GM21528 (cell line): ENCODE measurements around the gene CARS2.
A peak's percentile ranks its signal among the peaks of the same experiment; 100 is the strongest.
"Not testable (repeated sequence)": the region's sequence is repeated elsewhere in the genome, so short reads cannot be mapped to it uniquely, and the experiment has no call there.

Experiments
- ATAC-seq: cut with Tn5 transposase; IDR thresholded peaks from one replicate; pipeline ENCODE4 v1.9.1; 2021; ENCODE audit warnings: mild to moderate bottlenecking, moderate library complexity; ENCODE audit not compliant: unreplicated experiment, low FRiP score

The CARS2 gene

DNA sequence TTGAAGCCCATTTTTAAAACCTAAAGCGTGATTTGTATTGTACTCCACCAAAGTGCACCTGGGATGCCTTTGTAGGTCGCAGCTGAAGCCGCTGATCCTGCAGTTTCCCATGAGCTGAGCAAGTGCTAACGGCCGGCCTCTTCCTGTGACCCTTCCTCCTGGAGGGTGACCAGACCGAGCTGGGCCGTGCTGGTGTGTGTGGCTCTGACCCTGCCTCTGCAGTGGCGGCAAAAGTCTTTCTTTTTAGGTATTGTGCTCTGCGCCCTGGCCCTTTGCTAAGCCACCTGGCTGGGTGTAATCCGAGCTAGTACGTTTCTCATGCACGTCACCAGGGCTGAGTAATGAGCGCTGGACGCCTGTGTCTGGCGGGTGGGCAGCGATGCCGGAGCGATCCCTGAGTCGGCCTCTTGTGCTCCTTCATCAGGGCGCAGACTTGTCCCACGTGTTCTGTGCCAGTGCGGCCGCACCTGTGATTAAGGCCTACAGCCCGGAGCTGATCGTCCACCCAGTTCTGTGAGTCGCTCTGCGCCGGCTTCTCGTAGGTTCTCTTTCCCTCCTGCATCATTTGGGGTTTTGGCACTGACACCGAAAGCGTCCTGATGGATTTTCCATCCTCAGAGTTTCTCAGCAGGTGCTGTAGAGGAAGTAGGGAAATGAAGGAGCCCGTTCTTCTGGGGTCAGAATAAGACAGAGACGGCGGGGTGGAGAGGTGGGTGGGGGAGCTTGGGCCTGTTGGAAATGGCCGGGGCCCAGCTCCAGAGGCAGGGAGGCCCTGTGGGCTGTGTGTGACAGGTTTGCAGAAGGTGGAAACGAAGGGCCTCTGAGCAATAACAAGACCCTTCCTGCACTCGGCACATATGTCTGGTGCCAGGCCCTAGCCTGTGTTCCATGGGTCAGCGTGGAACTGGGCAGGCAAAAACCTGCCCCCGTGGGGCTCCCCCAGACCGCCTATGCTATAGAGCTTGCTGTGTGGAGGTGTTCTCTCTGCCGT lies 80.9 kb downstream of the CARS2 start:
- no peak for ATAC-seq

DNA sequence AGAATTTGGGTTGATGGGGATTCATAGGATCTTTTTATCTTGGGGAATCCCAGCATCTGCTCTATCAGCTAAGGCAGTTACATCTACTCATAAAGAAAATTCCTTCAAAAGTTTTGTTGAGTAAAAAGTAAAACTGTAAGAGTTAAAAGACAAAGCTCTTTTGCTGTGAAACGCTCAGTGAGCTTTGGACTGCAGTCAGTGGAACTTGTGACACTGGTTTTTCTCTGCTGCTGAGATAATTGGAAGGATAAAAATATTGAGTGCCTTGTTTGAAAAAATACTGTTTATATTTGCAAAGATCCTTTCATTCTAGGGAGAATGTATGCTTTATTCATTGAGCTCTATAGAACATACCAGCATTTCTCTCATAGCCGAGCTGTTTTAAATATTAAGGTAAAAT lies 85.3 kb downstream of the CARS2 start:
- ATAC-seq, result no peak

DNA sequence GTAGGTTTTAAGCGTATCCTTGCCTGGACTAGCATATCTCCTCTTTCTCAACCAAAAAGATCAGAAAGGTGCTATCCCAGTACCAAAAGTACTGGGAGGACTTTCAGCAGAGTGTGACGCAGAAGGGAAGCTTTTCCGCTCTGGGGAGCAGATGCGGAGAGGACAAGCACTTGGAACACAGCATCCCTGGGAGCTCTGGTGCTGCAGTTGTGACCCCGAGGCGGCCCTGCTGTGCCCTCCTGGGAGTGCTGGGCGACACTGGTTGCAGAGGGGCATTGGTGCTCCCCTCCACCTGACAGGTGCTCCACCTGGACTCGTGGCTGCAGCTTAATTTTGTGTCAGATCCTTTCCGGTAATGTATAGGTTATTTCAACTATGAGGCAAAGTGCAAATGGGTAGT lies 87.1 kb downstream of the CARS2 start:
- no peak for ATAC-seq

DNA sequence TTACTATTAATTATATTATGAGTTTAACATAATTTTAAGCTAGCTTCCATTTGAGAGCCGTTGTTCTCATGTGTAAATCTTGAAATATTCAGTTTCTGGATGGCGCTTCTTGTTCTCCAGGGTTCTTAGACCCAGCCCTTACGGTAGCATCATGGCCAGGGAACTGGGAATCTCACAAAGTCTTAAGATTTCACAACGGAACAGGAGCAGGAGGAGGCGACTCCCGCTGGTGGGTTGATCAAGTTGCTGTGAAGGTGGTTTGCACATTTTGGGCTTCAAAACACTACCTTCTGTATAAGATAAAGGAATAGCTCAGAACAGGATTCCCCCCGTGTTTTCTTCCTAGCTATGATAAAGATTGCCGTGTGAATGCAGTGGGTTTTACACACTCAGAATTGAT lies 87.7 kb downstream of the CARS2 start:
- ATAC-seq, result no peak

DNA sequence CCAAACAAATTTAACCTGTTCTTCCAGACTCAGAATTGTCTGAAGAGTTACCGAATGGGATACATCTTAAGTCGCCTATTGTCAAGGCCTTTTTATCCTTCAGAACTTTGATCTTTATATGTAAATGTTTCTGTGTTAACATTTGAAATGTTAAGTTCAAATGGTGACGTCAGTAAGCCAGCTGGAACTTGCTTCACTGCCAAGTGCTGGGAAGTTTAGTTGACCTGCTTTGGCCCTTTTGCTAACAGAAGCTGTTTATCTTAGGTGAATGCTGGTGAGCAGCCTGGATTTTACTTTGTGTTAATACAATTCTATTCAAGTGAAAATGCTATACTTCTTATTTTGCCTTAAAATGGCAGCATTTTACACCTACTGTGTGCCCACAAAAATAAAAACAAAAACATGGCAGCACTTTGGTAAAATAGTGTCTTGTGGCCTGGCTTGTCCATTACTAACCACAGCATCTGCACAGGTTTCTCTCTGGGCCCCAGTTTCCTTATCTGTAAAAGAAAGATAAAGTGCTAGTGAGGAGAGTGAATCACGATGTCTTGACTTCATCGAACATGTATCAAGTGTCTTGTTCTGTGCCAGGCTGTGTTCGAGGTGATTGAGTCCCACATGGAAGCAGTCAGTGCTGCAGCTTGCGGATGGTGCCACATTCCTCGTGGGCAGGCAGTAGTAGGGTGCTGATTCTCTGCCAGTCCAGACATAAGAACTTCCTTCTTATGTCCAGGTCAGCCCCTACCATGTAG lies 88.4 kb downstream of the CARS2 start:
- ATAC-seq, result no peak

DNA sequence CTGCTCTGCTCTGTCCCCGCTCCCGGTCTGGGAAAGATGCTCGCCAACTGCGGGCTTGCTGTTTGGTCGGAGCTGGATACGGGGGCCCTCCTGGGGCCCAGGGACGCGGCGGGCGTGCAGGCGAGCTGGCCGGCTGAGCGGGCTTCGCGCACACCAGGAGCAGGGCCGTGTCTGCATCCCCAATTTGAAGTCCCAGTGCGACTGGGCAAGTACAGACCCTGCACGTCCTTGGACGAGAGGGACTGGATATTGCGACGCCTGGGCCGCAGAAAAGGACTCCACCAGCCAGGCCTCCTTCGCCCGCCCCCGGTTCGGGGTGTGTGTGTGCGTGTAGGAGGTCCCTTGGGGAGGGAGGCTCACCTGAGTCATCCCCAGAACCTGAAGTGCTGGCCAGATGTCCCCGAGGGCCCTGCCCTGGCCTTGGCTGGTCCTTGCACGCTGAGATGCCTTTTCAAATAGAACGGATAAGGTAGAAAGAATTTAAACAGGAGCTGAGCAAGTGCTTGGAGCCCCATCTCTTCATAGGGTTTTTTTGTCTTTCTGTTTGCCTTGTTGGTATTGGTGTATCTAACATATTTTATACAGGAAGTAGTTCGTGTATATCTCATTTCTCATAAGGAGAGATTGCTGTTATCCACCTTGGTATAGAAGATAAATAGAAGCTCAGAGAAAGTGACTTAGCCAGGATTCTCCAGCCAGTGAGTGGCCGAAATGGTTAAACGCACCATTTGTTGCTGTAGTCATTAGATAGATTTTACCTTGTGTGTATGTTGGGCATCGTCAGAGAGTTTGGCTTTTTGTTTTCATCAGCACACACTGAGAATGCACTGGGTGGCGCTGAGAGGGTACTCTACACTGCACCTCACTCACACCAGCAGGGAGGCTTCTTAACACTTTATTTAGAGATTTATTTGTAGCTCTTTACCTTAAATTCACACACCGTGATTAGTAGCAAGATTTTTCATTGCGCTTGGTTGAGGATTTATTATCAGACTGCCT lies 89.5 kb downstream of the CARS2 start:
- ATAC-seq, result peak; percentile 43

DNA sequence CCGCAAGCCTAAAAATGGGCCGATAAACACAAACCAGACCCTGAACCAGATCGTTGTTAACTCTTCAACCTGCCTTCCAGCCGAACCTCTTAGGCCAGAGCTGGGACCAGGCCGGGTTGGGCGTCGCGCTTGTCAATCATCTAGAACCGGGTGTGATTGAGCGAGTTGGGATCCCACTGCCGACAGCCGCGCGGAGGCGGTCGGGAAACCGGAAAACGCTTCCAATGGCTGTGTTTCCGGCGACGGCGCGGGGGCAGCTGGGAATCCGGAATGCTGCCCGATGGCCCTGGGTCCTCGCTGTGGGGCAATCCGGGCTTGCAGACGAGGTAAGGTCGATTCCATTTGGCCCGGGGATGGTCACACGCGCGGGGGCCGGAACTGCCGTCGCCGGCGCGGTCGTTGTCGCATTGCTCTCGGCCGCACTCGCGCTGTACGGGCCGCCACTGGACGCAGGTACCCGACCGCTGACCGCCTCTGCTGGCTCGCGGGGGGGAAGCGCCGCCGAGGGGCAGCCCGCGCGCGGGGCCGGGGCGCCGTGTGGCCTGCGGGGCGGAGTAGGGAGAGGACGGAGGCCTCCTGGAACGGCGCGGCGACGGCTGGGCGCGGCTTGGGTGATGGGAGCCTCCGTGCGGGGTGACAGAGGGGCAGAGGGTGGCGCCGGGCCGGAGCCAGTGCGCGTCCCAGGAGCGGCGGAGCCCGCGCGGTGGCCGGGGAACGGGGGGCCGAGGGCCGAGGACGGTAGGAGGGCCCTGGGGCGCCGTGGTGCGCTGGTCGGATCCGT lies 90.4 kb downstream of the CARS2 start, which contains the start of gene NAXD:
Gene NAXD (plus strand): TSS at position 224 of the 781 bp plus-strand sequence. CDS start 57 bp downstream, at position 281.
- ATAC-seq, result peak; percentile 80

DNA sequence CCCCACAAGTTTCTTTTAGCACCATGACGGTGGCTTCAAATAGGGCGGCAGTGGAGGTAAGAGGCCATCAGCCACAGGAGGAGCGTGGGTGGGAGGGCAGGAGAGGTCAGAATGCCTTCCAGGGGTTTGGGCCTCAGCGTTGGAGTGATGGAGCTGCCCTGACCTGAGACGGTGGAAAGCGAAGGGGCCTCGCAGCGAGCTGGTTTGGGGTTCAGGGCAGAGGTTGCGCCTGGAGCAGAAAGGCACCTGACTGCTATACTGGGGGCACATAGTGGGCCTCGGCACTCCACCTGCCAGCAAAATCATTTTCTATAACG lies 91.0 kb downstream of the CARS2 start:
- ATAC-seq, result no peak

DNA sequence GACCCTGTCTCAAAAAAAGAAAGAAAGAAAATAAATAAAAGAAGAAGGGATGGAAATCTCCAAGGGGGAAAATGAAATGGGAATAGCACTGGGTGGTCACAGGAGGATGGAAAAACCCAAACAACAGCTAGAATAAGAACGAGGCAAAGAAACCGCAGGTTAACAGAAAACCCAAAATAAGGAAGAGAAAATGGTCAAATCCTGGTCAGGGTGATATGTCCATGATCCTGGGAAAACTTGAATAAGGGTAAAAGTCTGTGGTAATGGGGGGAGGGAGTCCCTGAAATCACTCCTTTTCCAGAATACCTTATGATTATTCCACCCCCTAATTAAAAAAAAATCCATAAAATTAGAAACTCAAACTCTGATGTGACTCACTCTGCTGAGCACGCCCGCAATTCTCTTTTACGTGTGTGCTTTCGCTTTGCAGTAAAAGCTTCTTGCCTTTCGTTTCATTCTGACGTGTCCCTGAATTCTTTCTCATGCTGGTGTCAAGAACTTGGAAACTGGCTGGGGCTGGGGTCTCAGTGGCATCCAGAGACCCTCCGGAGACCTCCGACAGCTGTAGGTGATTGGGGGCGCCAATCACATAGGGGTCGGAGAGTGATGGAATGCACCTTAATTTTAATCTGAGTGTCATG lies 94.8 kb downstream of the CARS2 start:
- ATAC-seq, result no peak

DNA sequence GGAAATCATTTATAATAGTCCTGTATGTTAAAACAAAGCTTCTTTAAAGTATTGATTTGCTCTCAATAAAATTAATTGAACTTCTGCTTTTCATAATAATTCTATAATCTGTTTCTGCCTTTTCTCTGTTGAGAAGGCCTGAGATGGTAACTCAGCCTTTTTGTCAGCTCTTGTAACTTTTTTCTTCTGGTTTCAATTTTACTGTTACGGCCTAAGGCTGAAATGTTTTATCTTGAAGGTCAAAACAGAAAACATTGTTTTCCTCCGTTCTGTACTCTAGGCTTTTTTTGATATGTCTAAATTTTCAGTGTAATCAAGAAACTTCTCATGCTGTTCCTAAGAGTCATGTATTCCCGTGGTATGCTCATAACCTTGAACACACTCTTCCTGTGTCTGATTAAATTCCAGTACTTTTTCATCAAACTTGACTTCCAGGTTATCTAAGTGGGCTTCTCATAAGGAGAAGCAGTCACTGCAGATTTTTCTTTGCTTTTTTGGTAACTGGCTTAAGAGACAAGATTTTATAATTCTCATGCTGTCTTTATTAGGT lies 98.2 kb downstream of the CARS2 start:
- no peak for ATAC-seq

DNA sequence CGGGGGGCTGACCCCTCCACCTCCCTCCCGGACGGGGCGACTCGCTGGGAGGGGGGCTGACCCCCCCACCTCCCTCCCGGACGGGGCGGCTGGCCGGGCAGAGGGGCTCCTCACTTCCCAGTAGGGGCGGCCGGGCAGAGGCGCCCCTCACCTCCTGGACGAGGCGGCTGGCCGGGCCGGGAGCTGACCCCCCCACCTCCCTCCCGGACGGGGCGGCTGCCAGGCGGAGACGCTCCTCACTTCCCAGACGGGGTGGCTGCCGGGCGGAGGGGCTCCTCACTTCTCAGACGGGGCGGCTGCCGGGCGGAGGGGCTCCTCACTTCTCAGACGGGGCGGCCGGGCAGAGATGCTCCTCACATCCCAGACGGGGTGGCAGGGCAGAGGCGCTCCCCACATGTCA lies 99.6 kb downstream of the CARS2 start:
- ATAC-seq, result not testable (repeated sequence)

DNA sequence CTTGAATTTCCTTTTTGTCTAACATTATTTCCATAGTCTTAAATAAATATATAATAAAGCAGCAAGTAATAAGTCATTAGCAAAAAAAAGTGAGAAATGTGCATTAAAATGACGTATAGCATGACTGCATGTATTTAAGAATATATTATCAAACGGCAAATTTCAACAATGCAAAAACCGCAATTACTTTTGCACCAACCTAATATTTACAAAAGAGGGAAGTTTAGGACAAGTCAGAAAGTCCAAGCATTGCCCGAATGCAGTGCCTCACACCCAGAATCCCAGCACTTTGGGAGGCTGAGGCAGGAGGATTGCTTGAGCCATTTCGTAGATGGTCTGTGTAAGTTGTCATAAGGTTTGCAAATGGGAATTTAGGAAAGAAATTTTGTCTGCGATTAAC lies 100.8 kb downstream of the CARS2 start:
- ATAC-seq, result no peak

DNA sequence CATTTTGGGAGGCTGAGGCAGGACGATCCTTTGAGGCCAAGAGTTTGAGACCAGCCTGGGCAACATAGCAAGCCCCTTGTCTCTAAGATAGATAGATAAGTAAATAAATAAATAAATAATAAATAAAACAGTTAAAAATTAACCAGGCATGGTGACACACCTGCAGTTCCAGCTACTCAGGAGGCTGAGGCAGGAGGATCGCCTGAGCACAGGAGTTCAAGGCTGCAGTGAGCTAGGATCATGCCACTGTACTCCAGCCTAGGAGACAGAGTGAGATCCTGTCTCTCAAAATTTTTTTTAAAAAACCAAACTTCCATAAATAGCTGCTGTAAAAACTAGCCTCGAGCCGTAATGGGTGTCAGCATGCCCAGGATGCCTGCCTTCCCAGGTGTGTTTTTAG lies 104.9 kb downstream of the CARS2 start:
- no peak for ATAC-seq

DNA sequence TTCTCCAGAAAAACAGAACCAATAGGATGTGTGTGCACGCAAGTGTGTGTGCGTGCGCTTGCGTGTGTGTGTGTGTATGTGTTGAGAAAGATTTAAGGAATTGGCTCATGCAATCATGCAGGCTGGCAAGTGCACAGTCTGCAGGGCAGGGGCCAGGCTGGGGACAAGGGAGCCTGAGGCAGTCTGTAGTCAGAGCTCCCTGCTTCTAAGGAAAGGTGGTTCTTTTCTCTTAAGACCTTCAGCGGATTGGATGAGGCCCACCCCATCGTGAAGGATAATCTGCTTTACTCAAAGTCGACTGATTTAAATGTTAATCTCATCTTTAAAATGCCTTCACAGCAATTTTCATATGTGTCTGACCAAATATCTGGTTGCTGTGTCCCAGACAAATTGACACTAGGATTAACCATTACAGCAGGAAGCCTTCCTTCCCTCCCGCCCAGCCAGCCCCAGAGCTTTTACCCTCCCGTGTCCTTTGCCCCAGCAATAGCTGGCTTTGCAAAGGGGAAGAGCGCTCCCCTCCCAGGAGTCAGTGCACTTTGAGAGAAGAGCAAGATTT lies 105.6 kb downstream of the CARS2 start:
- no peak for ATAC-seq

DNA sequence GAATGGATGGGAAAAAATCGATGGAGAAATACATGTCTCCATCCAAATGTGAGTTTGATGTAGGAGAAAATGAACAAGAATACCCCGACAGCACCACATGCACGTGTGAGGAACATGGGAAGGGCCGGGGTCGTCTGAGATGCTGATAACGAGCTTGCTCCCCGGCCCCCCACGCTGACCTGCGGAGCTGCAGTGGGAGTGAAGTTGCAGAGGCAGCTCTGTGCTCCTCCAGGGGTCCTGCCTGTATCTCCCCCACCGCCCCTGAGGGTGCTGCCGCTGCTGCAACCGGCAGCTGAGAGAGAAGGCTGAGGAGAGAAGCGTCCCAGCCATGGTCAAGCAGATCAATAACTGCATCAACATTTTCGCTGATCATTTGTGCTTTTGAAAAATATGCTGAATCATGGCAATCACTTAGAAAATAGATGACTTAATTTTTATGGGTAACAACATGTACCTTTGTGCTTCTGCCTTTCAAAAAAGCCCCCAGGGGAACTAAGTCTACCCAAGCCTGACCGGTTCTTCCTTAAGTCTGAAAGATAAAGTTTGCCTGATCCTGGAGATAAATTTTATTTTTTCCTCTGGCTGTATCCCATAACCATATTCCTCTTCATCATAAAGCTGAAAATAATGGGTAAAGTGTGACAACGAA lies 108.8 kb downstream of the CARS2 start:
- no peak for ATAC-seq

DNA sequence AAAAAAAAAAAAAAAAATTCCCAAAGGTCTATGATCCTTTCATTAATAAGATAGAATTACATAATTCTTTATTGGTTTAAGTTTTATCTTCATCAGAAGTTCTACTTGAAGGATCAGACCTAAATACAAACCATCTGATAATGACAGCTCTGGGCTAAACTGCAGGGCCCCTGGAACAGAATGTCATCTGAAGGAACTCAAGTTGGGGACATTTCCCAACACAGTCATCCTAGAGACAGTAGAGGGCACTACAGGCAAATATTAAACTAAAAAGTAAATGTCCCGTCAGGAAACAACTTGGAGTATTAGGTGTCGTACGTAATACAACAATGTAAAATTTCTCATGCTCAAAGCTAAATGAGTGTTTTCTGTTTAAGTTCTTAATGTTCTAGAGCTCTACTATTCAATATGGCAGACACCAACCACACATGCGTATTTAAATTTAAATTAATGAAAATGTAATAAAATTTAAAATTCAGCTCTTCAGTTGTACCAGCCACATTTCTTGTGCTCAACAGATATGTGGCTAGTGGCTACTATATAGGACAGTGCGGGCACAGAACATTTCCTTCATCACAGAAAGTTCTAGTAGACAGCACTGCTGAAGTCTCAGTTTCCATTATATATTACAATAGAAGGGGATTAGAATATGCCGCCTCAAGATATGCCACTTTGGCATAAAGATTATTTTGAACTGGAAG lies 112.3 kb downstream of the CARS2 start:
- peak; percentile 80 for ATAC-seq

DNA sequence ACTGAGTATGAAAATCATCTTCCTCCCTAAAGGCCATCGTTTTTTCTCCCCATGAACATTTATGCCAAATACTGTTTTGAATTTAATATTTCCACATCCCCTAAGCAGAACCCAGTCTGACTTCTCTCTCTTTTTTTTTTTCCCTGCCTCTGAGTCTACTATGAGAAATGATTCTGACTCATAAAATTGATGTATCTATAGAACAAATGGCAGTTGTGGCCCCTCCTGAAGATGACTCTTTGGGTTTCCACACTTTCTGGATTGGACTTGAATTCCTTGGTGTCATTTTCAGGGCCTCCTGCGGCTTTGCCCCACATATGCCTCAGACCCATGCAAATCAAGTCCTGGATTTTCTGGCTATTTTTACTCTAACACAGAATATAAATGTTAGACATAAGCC lies 113.3 kb downstream of the CARS2 start:
- ATAC-seq, result no peak
